NCI-H345 (cell line): ENCODE measurements around the gene MYO1D.

Source experiments
- DNase-seq: peaks from one replicate; lab custom pipeline; 2025; lab: John Stamatoyannopoulos, UW

Gene MYO1D

GRCh38 chr17:32625971-32626370 is 251.0 kb downstream of the MYO1D start:
- DNase-seq = peak; percentile 83

GRCh38 chr17:32623196-32623595 is 253.7 kb downstream of the MYO1D start:
- DNase-seq = no peak

- no peak for DNase-seq
Observed at GRCh38 chr17:32622540-32622939, 254.4 kb downstream of the MYO1D start.

GRCh38 chr17:32621612-32622312 is 255.2 kb downstream of the MYO1D start:
- DNase-seq = no peak

GRCh38 chr17:32615326-32615725 is 261.6 kb downstream of the MYO1D start:
- no peak for DNase-seq

- no peak for DNase-seq
Observed at GRCh38 chr17:32610943-32611342, 266.0 kb downstream of the MYO1D start.

- DNase-seq = no peak
Observed at GRCh38 chr17:32609884-32610650, 266.9 kb downstream of the MYO1D start.

GRCh38 chr17:32609085-32609484 is 267.8 kb downstream of the MYO1D start:
- DNase-seq = no peak

GRCh38 chr17:32608267-32608666 is 268.7 kb downstream of the MYO1D start:
- no peak for DNase-seq

- no peak for DNase-seq
Observed at GRCh38 chr17:32604966-32605365, 272.0 kb downstream of the MYO1D start.

GRCh38 chr17:32602396-32602795 is 274.5 kb downstream of the MYO1D start:
- DNase-seq = no peak

- DNase-seq = no peak
Observed at GRCh38 chr17:32601866-32602265, 275.1 kb downstream of the MYO1D start.

GRCh38 chr17:32596628-32597027 is 280.3 kb downstream of the MYO1D start:
- DNase-seq = no peak

- DNase-seq = no peak
Observed at GRCh38 chr17:32596206-32596605, 280.7 kb downstream of the MYO1D start.

GRCh38 chr17:32593003-32593402 is 283.9 kb downstream of the MYO1D start:
- no peak for DNase-seq

GRCh38 chr17:32591405-32591804 is 285.5 kb downstream of the MYO1D start:
- no peak for DNase-seq

GRCh38 chr17:32590974-32591373 is 285.9 kb downstream of the MYO1D start:
- peak; percentile 61 for DNase-seq

GRCh38 chr17:32588982-32589381 is 287.9 kb downstream of the MYO1D start:
- no peak for DNase-seq

- no peak for DNase-seq
Observed at GRCh38 chr17:32588135-32588534, 288.8 kb downstream of the MYO1D start.

GRCh38 chr17:32586666-32587065 is 290.3 kb downstream of the MYO1D start:
- no peak for DNase-seq

GRCh38 chr17:32584792-32585191 is 292.1 kb downstream of the MYO1D start:
- no peak for DNase-seq

- no peak for DNase-seq
Observed at GRCh38 chr17:32583053-32583452, 293.9 kb downstream of the MYO1D start.

GRCh38 chr17:32575852-32576251 is 301.1 kb downstream of the MYO1D start:
- DNase-seq = no peak

GRCh38 chr17:32570081-32570396 is 306.9 kb downstream of the MYO1D start:
- no peak for DNase-seq
